Neuronal stem cell (in vitro differentiated cells): ENCODE data around the gene YRDC.
"Not testable (repeated sequence)": the region's sequence is repeated elsewhere in the genome, so short reads cannot be mapped to it uniquely, and the experiment has no call there.

Experiments used
- DNase-seq: peaks from one replicate; pipeline ENCODE4 v3.0.0-alpha.2; 2013; ENCODE audit warnings: low spot score
- H2AFZ ChIP-seq: one replicate; pipeline ENCODE4 v1.6.1; 2013; ENCODE audit warnings: mild to moderate bottlenecking, low read length, inconsistent platforms
- H2AK5ac ChIP-seq: 2 replicates; pipeline ENCODE4 v1.6.1; 2013; ENCODE audit warnings: low read depth, mild to moderate bottlenecking, inconsistent platforms, low read length, moderate library complexity, mixed read lengths
- H2BK120ac ChIP-seq: 2 replicates; pipeline ENCODE4 v1.6.1; 2013; ENCODE audit warnings: low read depth, mild to moderate bottlenecking, inconsistent platforms, low read length, moderate library complexity, mixed read lengths
- H2BK12ac ChIP-seq: one replicate; pipeline ENCODE4 v1.6.1; 2013; ENCODE audit warnings: low read length, inconsistent platforms
- H2BK15ac ChIP-seq: 2 replicates; pipeline ENCODE4 v1.6.1; 2013; ENCODE audit warnings: mild to moderate bottlenecking, low read length, inconsistent platforms, mixed read lengths
- H2BK5ac ChIP-seq: one replicate; pipeline ENCODE4 v1.6.1; 2013; ENCODE audit warnings: inconsistent platforms, mild to moderate bottlenecking, low read length, moderate library complexity
- H3K14ac ChIP-seq: one replicate; pipeline ENCODE4 v1.6.1; 2013; ENCODE audit warnings: low read length, inconsistent platforms
- H3K18ac ChIP-seq: 2 replicates; pipeline ENCODE4 v1.6.1; 2013; ENCODE audit warnings: low read length, inconsistent platforms
- H3K23ac ChIP-seq: 2 replicates; pipeline ENCODE4 v1.6.1; 2013; ENCODE audit warnings: low read depth, mild to moderate bottlenecking, mixed read lengths, low read length, inconsistent platforms; ENCODE audit not compliant: poor library complexity
- H3K27ac ChIP-seq: replicated peaks from 3 replicates; pipeline ENCODE4 v1.5.1; 2013; ENCODE audit warnings: low read length, inconsistent platforms
- H3K27me3 ChIP-seq, 3 experiments: 2 replicates each; pipeline ENCODE4 v1.6.1; 2013; ENCODE audit warnings: low read length in 3 of 3, mild to moderate bottlenecking in 2 of 3, inconsistent platforms in 1 of 3, low read depth in 1 of 3, mixed read lengths in 1 of 3, moderate library complexity in 1 of 3; ENCODE audit not compliant: control insufficient read depth in 3 of 3, insufficient read depth in 3 of 3
- H3K36me3 ChIP-seq, 2 donors: replicated peaks in 1 of 2; 2 replicates each; pipeline ENCODE4 v1.6.1; 2013; ENCODE audit warnings: low read length in 2 of 2; ENCODE audit not compliant: control insufficient read depth in 2 of 2, insufficient read depth in 2 of 2
- H3K4ac ChIP-seq: 2 replicates; pipeline ENCODE4 v1.6.1; 2013; ENCODE audit warnings: inconsistent platforms, mild to moderate bottlenecking, low read length, moderate library complexity
- H3K4me1 ChIP-seq, 2 donors: 1 replicate in 1 of 2; 2 replicates in 1 of 2; pipeline ENCODE4 v1.6.1; 2013; ENCODE audit warnings: low read length in 2 of 2, low read depth in 1 of 2; ENCODE audit not compliant: control insufficient read depth in 2 of 2, insufficient read depth in 1 of 2
- H3K4me2 ChIP-seq: one replicate; pipeline ENCODE4 v1.6.1; 2013; ENCODE audit warnings: mild to moderate bottlenecking, low read length, inconsistent platforms; ENCODE audit not compliant: insufficient read depth, poor library complexity, severe bottlenecking
- H3K4me3 ChIP-seq, 2 donors: 2 replicates each; pipeline ENCODE4 v1.5.1; 2013; ENCODE audit warnings: low read length in 2 of 2, mild to moderate bottlenecking in 2 of 2, inconsistent platforms in 1 of 2, moderate library complexity in 1 of 2
- H3K79me1 ChIP-seq: one replicate; pipeline ENCODE4 v1.6.1; 2013; ENCODE audit warnings: low read depth, mild to moderate bottlenecking, inconsistent platforms, low read length, moderate library complexity
- H3K9ac ChIP-seq: one replicate; pipeline ENCODE4 v1.6.1; 2013; ENCODE audit warnings: mild to moderate bottlenecking, low read depth, low read length, inconsistent platforms; ENCODE audit not compliant: poor library complexity
- H3K9me3 ChIP-seq, 2 donors: replicated peaks in 1 of 2; 2 replicates each; pipeline versions ENCODE3 to v1.6.1; 2013; ENCODE audit warnings: low read length in 2 of 2, mild to moderate bottlenecking in 2 of 2, inconsistent platforms in 1 of 2, low read depth in 1 of 2, mixed read lengths in 1 of 2, moderate library complexity in 1 of 2; ENCODE audit not compliant: control insufficient read depth in 2 of 2, insufficient read depth in 1 of 2
- H4K8ac ChIP-seq: one replicate; pipeline ENCODE4 v1.6.1; 2013; ENCODE audit warnings: low read depth, mild to moderate bottlenecking, inconsistent platforms, low read length, moderate library complexity
- H4K91ac ChIP-seq: one replicate; pipeline ENCODE4 v1.6.1; 2013; ENCODE audit warnings: low read length, low read depth, mild to moderate bottlenecking, inconsistent platforms; ENCODE audit not compliant: poor library complexity
- WGBS, 2 donors: extraction: QIAGEN DNeasy Blood & Tissue Kit; methylation state at CpG; one replicate each; pipeline ENCODE4 v1.1.7; 2013; ENCODE audit warnings: missing lambda C conversion rate in 2 of 2, mixed read lengths in 1 of 2; ENCODE audit not compliant: insufficient read length in 2 of 2, insufficient replicate concordance in 1 of 2; ENCODE audit errors: extremely low coverage in 2 of 2; 5-methylcytosine and 5-hydroxymethylcytosine counted together

Gene YRDC

GRCh38 chr1:37782491-37782890 lies 25.5 kb downstream of the YRDC start:
- Histone ChIP-seq H3K23ac (peak overlapping the region; percentile 73), H2AFZ (no peak overlapping the region), H2BK5ac (no peak overlapping the region), H3K9me3 (peaks cover 0 to 5% of the 10 kb centered on the region in 2 donors), H2BK12ac (no peak overlapping the region), H2AK5ac (no peak overlapping the region), H3K4me1 (no peaks in the 10 kb centered on the region), H3K9ac (no peak overlapping the region), H3K4ac (no peak overlapping the region), H3K18ac (no peak overlapping the region), H2BK15ac (no peak overlapping the region), H3K4me2 (no peak overlapping the region), H2BK120ac (no peak overlapping the region), H4K91ac (no peak overlapping the region), H3K27ac (no peak overlapping the region), H3K79me1 (no peaks in the 10 kb centered on the region), H3K36me3 (no peaks in the 10 kb centered on the region), H3K4me3 (no peak overlapping the region), H3K27me3 (peaks cover 0 to 34% (median 3%) of the 10 kb centered on the region in 3 experiments), H4K8ac (no peak overlapping the region), H3K14ac (no peak overlapping the region)
- WGBS, 2 donors = no CpG with 5 or more reads among the region's 17 CpGs
- DNase-seq = no peak

GRCh38 chr1:37778654-37779053 lies 29.4 kb downstream of the YRDC start:
- H4K91ac ChIP-seq = no peak overlapping the region
- no peak overlapping the region for H3K4ac ChIP-seq
- H3K4me3 ChIP-seq = no peak overlapping the region
- H3K27me3 ChIP-seq = peaks cover 0 to 29% (median 3%) of the 10 kb centered on the region in 3 experiments
- no peak overlapping the region for H2BK120ac ChIP-seq
- no peak overlapping the region for H2BK15ac ChIP-seq
- no peak overlapping the region for H3K18ac ChIP-seq
- no peaks in the 10 kb centered on the region for H3K79me1 ChIP-seq
- no peak overlapping the region for H2AK5ac ChIP-seq
- no CpG with 5 or more reads among the region's 3 CpGs for WGBS, 2 donors
- H3K4me1 ChIP-seq = no peaks in the 10 kb centered on the region
- no peak for DNase-seq
- peaks cover 0 to 5% of the 10 kb centered on the region in 2 donors for H3K9me3 ChIP-seq
- no peaks in the 10 kb centered on the region for H3K36me3 ChIP-seq
- no peak overlapping the region for H3K27ac ChIP-seq
- no peak overlapping the region for H4K8ac ChIP-seq
- no peak overlapping the region for H3K23ac ChIP-seq
- H3K9ac ChIP-seq = peak overlapping the region; percentile 63
- H3K14ac ChIP-seq = no peak overlapping the region
- no peak overlapping the region for H2BK12ac ChIP-seq
- H2AFZ ChIP-seq = no peak overlapping the region
- H2BK5ac ChIP-seq = no peak overlapping the region
- no peak overlapping the region for H3K4me2 ChIP-seq

GRCh38 chr1:37776946-37777516 lies 31.0 kb downstream of the YRDC start:
- Histone ChIP-seq H3K79me1 (no peaks in the 10 kb centered on the region), H3K9me3 (peaks cover 0 to 5% of the 10 kb centered on the region in 2 donors), H2BK12ac (no peak overlapping the region), H2BK120ac (no peak overlapping the region), H2BK15ac (no peak overlapping the region), H3K27ac (no peak overlapping the region), H3K4me3 (no peak overlapping the region), H3K4me1 (no peaks in the 10 kb centered on the region), H3K23ac (no peak overlapping the region), H2AFZ (no peak overlapping the region), H2BK5ac (no peak overlapping the region), H3K9ac (no peak overlapping the region), H2AK5ac (no peak overlapping the region), H3K4me2 (no peak overlapping the region), H4K91ac (no peak overlapping the region), H3K14ac (no peak overlapping the region), H3K27me3 (peaks cover 0 to 17% (median 3%) of the 10 kb centered on the region in 3 experiments), H3K18ac (no peak overlapping the region), H3K4ac (no peak overlapping the region), H4K8ac (no peak overlapping the region), H3K36me3 (no peaks in the 10 kb centered on the region)
- no peak for DNase-seq
- WGBS, 2 donors = no CpG with 5 or more reads among the region's 4 CpGs

- not testable (repeated sequence) for H3K18ac ChIP-seq, H3K36me3 ChIP-seq, H2BK120ac ChIP-seq, H4K8ac ChIP-seq, H2BK12ac ChIP-seq, H3K9me3 ChIP-seq, H3K27ac ChIP-seq, H3K9ac ChIP-seq, H3K23ac ChIP-seq, H2BK5ac ChIP-seq, H3K14ac ChIP-seq, H3K4me1 ChIP-seq, H4K91ac ChIP-seq, H3K4me3 ChIP-seq, H3K79me1 ChIP-seq, DNase-seq, H3K4ac ChIP-seq, H2AK5ac ChIP-seq, H3K4me2 ChIP-seq, H2BK15ac ChIP-seq, H2AFZ ChIP-seq
- H3K27me3 ChIP-seq = peaks cover 3 to 33% (median 13%) of the 10 kb centered on the region in 3 experiments
These were observed 36.6 kb downstream of the YRDC start for GRCh38 chr1:37771440-37771839.
